ENCODE results near the gene FHL5.

DNA sequence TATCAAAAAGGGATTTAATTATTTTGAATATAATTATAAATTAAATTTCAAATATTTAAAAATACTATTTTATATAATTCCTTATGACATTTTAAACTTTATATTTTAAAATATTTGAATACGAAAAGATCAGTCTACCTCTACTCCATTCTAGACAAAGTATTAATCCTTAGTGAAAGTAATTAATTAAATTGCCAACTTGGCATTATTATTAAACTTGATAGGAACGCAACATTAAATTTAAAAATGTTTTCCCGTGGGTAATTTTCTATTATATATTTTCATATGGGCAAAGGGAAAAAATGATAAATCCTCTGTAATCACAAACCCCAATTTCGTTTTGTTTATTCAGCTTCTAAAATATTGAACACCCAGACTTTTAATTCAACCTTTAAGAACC, 8.4 kb upstream of the FHL5 start:
- TF ChIP-seq, protein P1, sequence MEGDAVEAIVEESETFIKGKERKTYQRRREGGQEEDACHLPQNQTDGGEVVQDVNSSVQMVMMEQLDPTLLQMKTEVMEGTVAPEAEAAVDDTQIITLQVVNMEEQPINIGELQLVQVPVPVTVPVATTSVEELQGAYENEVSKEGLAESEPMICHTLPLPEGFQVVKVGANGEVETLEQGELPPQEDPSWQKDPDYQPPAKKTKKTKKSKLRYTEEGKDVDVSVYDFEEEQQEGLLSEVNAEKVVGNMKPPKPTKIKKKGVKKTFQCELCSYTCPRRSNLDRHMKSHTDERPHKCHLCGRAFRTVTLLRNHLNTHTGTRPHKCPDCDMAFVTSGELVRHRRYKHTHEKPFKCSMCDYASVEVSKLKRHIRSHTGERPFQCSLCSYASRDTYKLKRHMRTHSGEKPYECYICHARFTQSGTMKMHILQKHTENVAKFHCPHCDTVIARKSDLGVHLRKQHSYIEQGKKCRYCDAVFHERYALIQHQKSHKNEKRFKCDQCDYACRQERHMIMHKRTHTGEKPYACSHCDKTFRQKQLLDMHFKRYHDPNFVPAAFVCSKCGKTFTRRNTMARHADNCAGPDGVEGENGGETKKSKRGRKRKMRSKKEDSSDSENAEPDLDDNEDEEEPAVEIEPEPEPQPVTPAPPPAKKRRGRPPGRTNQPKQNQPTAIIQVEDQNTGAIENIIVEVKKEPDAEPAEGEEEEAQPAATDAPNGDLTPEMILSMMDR (IDR thresholded peaks at IDR 0.05) = no peak
- TF ChIP-seq ZFX (IDR thresholded peaks at IDR 0.05; ENCODE audit: borderline replicate concordance) = no peak
